ENCODE results near the gene CLDN4. TPM values are rescaled to one million over a fixed set of nuclear protein-coding genes. Genes with fewer than 3 reads are reported as not detected.

CLDN4 gene
- total and polyA plus RNA-seq, 2 experiments from 2014 or later: 11.6 to 19.4 TPM

- H3K36me3 ChIP-seq (ENCODE audit: insufficient read depth): no peaks in the 10 kb centered on the region
- Mint-ChIP-seq H3K4me3 (no peak overlapping the region), H3K9me3 (no peaks in the 10 kb centered on the region; the same call in 2 of the 3 replicates), H3K4me1 (peaks cover 46% of the 10 kb centered on the region), H3K36me3 (ENCODE audit: low read depth) (no peaks in the 10 kb centered on the region), H3K27me3 (ENCODE audit: insufficient read depth, low read depth, poor library complexity) (peaks cover 6% of the 10 kb centered on the region), H3K27ac (no peak overlapping the region)
- ATAC-seq: no peak
- no peaks in the 10 kb centered on the region for H3K79me2 ChIP-seq (replicated peaks; ENCODE audit: insufficient read depth)
- H3K27ac ChIP-seq (ENCODE audit: low read depth): no peak overlapping the region
- no peaks in the 10 kb centered on the region for H3K27me3 ChIP-seq (ENCODE audit: insufficient read depth)
- H3K9me2 ChIP-seq (ENCODE audit: insufficient read depth): no peaks in the 10 kb centered on the region
- H3K4me3 ChIP-seq: no peak overlapping the region
- TF ChIP-seq REST (IDR thresholded peaks at IDR 0.05; ENCODE audit: unreplicated experiment) (no peak), STAT1 (IDR thresholded peaks at IDR 0.05; ENCODE audit: unreplicated experiment) (no peak), CTCF (conservative IDR thresholded peaks at IDR 0.05; ENCODE audit: low read depth in 2 of 2) (no peak), NANOG (IDR thresholded peaks at IDR 0.05; ENCODE audit: borderline replicate concordance) (no peak), ZNF114 (CRISPR knock-in tag; IDR thresholded peaks at IDR 0.05) (no peak), EZH2phosphoT487 (IDR thresholded peaks at IDR 0.05; ENCODE audit: unreplicated experiment) (no peak), JUNB (IDR thresholded peaks at IDR 0.05; ENCODE audit: unreplicated experiment) (no peak), POLR2AphosphoS5 (IDR thresholded peaks at IDR 0.05; ENCODE audit: low read depth) (no peak), EZH2 (IDR thresholded peaks at IDR 0.05; ENCODE audit: low read depth, unreplicated experiment) (no peak), ZNF331 (CRISPR knock-in tag; IDR thresholded peaks at IDR 0.05; ENCODE audit: low read depth) (no peak), ETS1 (IDR thresholded peaks at IDR 0.05) (no peak), CREB1 (CRISPR knock-in tag; IDR thresholded peaks at IDR 0.05; ENCODE audit: low read depth) (no peak), ZNF462 (CRISPR knock-in tag; IDR thresholded peaks at IDR 0.05) (no peak)
- H3F3A ChIP-seq (replicated peaks; ENCODE audit: low read depth): peaks cover 8% of the 10 kb centered on the region
- H2AFZ ChIP-seq: no peak overlapping the region
- peaks cover 35% of the 10 kb centered on the region for H3K4me1 ChIP-seq (ENCODE audit: insufficient read depth)
- no peak overlapping the region for H3K4me2 ChIP-seq
- H4K20me1 ChIP-seq (replicated peaks; ENCODE audit: insufficient read depth): no peaks in the 10 kb centered on the region
- DNase-seq (ENCODE audit: low spot score): no peak
These were observed 5.8 kb upstream of the CLDN4 start for GRCh38 chr7:73824986-73825385.
